SK-N-SH (cell line): ENCODE measurements around the gene ITPA. TPM values are rescaled to one million over a fixed set of nuclear protein-coding genes. Genes with fewer than 3 reads are reported as not detected.

ENCODE experiments used
- CTCF ChIA-PET: fragments of 300-600, 350-600 bp; formaldehyde crosslinking; extraction: SDS; loops from one replicate; lab custom pipeline; 2021; lab: Yijun Ruan, JAX
- POLR2A ChIA-PET: fragments of 350-600 bp; sonication (Branson Sonifier 250); formaldehyde crosslinking; extraction: SDS; loops from one replicate; lab custom pipeline; 2020; ENCODE audit warnings: antibody characterized with exemption, inconsistent platforms; lab: Yijun Ruan, JAX
- DNase-seq: peaks from one replicate; pipeline ENCODE4 v3.0.0; 2012
- H2AFZ ChIP-seq: fragments of 200-600 bp; sonication (generic); 2 replicates; pipeline ENCODE4 v1.8.1; 2016; ENCODE audit warnings: antibody characterized with exemption, mild to moderate bottlenecking, low read depth
- H3F3A ChIP-seq: fragments of 200-600 bp; sonication (generic); replicated peaks from 2 replicates; pipeline ENCODE3; 2016; ENCODE audit warnings: antibody characterized with exemption, mild to moderate bottlenecking; ENCODE audit not compliant: insufficient read depth
- H3K27ac ChIP-seq, 2 experiments: fragments of 200-500 bp in 1 of 2; fragments of 200-600 bp in 1 of 2; sonication (Bioruptor generic) in 1 of 2; sonication (generic), shearing (Covaris generic) in 1 of 2; 2 replicates each; pipeline versions ENCODE4 v1.5.1 to v1.6.1; 2014 to 2016; ENCODE audit warnings: low read depth in 2 of 2, inconsistent platforms in 1 of 2, low read length in 1 of 2, mild to moderate bottlenecking in 1 of 2, mixed read lengths in 1 of 2
- H3K27me3 ChIP-seq: fragments of 200-600 bp; sonication (generic), shearing (Covaris generic); 2 replicates; pipeline ENCODE4 v1.6.1; 2016; ENCODE audit warnings: mixed run types; ENCODE audit not compliant: insufficient read depth
- H3K36me3 ChIP-seq, 2 experiments: fragments of 200-500 bp in 1 of 2; fragments of 200-600 bp in 1 of 2; sonication (Bioruptor generic) in 1 of 2; sonication (generic) in 1 of 2; replicated peaks in 1 of 2; 2 replicates each; pipeline versions ENCODE3 to v1.5.1; 2014 to 2016; ENCODE audit warnings: low read length in 1 of 2, mild to moderate bottlenecking in 1 of 2; ENCODE audit not compliant: insufficient read depth in 2 of 2, control insufficient read depth in 1 of 2
- H3K4me1 ChIP-seq, 2 experiments: fragments of 200-500 bp in 1 of 2; fragments of 200-600 bp in 1 of 2; sonication (Bioruptor generic) in 1 of 2; sonication (generic), shearing (Covaris generic) in 1 of 2; 2 replicates each; pipeline versions ENCODE4 v1.5.1 to v1.6.1; 2014 to 2016; ENCODE audit warnings: low read depth in 1 of 2, low read length in 1 of 2, mixed run types in 1 of 2; ENCODE audit not compliant: insufficient read depth in 2 of 2, control insufficient read depth in 1 of 2
- H3K4me2 ChIP-seq: fragments of 200-600 bp; sonication (generic), shearing (Covaris generic); 2 replicates; pipeline ENCODE4 v1.6.1; 2017; ENCODE audit warnings: mixed run types
- H3K4me3 ChIP-seq, 2 experiments: fragments of 200-500 bp in 1 of 2; fragments of 200-600 bp in 1 of 2; sonication (Bioruptor generic) in 1 of 2; sonication (generic), shearing (Covaris generic) in 1 of 2; 2 replicates each; pipeline versions ENCODE4 v1.5.1 to v1.8.1; 2014 to 2016; ENCODE audit warnings: low read depth in 2 of 2, inconsistent platforms in 1 of 2, low read length in 1 of 2, mild to moderate bottlenecking in 1 of 2, mixed read lengths in 1 of 2, moderate library complexity in 1 of 2
- H3K79me2 ChIP-seq: fragments of 200-600 bp; sonication (generic); 2 replicates; pipeline ENCODE4 v1.8.1; 2017; ENCODE audit warnings: mild to moderate bottlenecking; ENCODE audit not compliant: insufficient read depth
- H3K9ac ChIP-seq: fragments of 200-600 bp; sonication (generic); 2 replicates; pipeline ENCODE4 v1.6.1; 2017; ENCODE audit warnings: mixed run types
- H3K9me2 ChIP-seq: fragments of 200-600 bp; sonication (generic); 2 replicates; pipeline ENCODE4 v1.6.1; 2017; ENCODE audit warnings: mixed run types
- H3K9me3 ChIP-seq: fragments of 200-600 bp; sonication (generic); 2 replicates; pipeline ENCODE4 v1.6.1; 2017; ENCODE audit warnings: mixed run types, mild to moderate bottlenecking, moderate library complexity
- H4K20me1 ChIP-seq: fragments of 200-600 bp; sonication (generic); 2 replicates; pipeline ENCODE4 v1.6.1; 2017; ENCODE audit warnings: mild to moderate bottlenecking, mixed run types; ENCODE audit not compliant: insufficient read depth
- CTCF ChIP-seq: fragments of 200-600 bp; sonication (generic); IDR thresholded peaks from 2 replicates; pipeline ENCODE4 v1.6.1; 2017; ENCODE audit warnings: antibody characterized with exemption, mild to moderate bottlenecking, moderate library complexity
- EP300 ChIP-seq, 2 experiments: IDR thresholded peaks; 2 replicates each; pipeline versions ENCODE4 v1.4.0 to v1.6.1; 2012; ENCODE audit warnings: borderline replicate concordance in 1 of 2, low read depth in 1 of 2, low read length in 1 of 2
- FOSL2 ChIP-seq: IDR thresholded peaks from 2 replicates; pipeline ENCODE4 v1.4.0; 2012; ENCODE audit warnings: low read depth, mild to moderate bottlenecking, moderate library complexity, borderline replicate concordance
- FOXJ3 ChIP-seq: sonication (generic); formaldehyde crosslinking; IDR thresholded peaks from 2 replicates; pipeline ENCODE4 v1.5.1; 2020; ENCODE audit warnings: mild to moderate bottlenecking, missing genetic modification reagents
- FOXM1 ChIP-seq: IDR thresholded peaks from 2 replicates; pipeline ENCODE4 v1.4.0; 2012; ENCODE audit warnings: low read depth, mild to moderate bottlenecking
- GABPA ChIP-seq: IDR thresholded peaks from 2 replicates; pipeline ENCODE4 v1.4.0; 2012; ENCODE audit warnings: low read depth, mild to moderate bottlenecking
- IRF3 ChIP-seq: fragments of 150-350 bp; IDR thresholded peaks from 2 replicates; pipeline ENCODE4 v1.6.1; 2016; ENCODE audit warnings: mild to moderate bottlenecking, low read depth, low read length
- JUND ChIP-seq: IDR thresholded peaks from 2 replicates; pipeline ENCODE4 v1.4.0; 2012
- MXI1 ChIP-seq: IDR thresholded peaks from 2 replicates; pipeline ENCODE4 v1.6.1; 2012; ENCODE audit warnings: mild to moderate bottlenecking, low read depth, low read length, improper control_type of control experiment
- NFIC ChIP-seq: IDR thresholded peaks from 2 replicates; pipeline ENCODE4 v1.4.0; 2012; ENCODE audit warnings: borderline replicate concordance
- POLR2AphosphoS5 ChIP-seq: IDR thresholded peaks from 2 replicates; pipeline ENCODE4 v1.6.1; 2012; ENCODE audit warnings: low read depth, low read length
- RFX5 ChIP-seq: IDR thresholded peaks from 2 replicates; pipeline ENCODE4 v1.6.1; 2012; ENCODE audit warnings: mild to moderate bottlenecking, improper control_type of control experiment, low read length
- RXRA ChIP-seq: IDR thresholded peaks from 2 replicates; pipeline ENCODE4 v1.4.0; 2012; ENCODE audit warnings: low read depth, mild to moderate bottlenecking, borderline replicate concordance
- TCF12 ChIP-seq: IDR thresholded peaks from 2 replicates; pipeline ENCODE4 v1.4.0; 2012
- YY1 ChIP-seq: IDR thresholded peaks from 2 replicates; pipeline ENCODE4 v1.4.0; 2012; ENCODE audit warnings: low read depth, mild to moderate bottlenecking
- ZBTB33 ChIP-seq: IDR thresholded peaks from 2 replicates; pipeline ENCODE4 v1.4.0; 2012; ENCODE audit warnings: low read depth, borderline replicate concordance
- WGBS: methylation state at CpG from one replicate; pipeline ENCODE4 v1.1.6; 2017; ENCODE audit warnings: low lambda C conversion rate; 5-methylcytosine and 5-hydroxymethylcytosine counted together
- polyA plus RNA-seq, 3 experiments: library from polyadenylated mRNA; depleted of rRNA; stranded (reverse); fragments of >200 nt; gene quantifications; 2 replicates each; pipeline ENCODE4 v1.2.3, GENCODE V29; 2012
- TF ChIP-seq, protein P1 (sequence below): IDR thresholded peaks from 2 replicates; pipeline ENCODE4 v1.6.1; 2012; ENCODE audit warnings: mild to moderate bottlenecking, low read depth, low read length, moderate library complexity
- TF ChIP-seq, protein P2 (sequence below): IDR thresholded peaks from 2 replicates; pipeline ENCODE4 v1.4.0; 2012; ENCODE audit warnings: low read depth

The ITPA gene
- polyA plus RNA-seq, 1 of the 3 experiments (the other 2 are of a cell fraction), result 66.7 TPM

DNA sequence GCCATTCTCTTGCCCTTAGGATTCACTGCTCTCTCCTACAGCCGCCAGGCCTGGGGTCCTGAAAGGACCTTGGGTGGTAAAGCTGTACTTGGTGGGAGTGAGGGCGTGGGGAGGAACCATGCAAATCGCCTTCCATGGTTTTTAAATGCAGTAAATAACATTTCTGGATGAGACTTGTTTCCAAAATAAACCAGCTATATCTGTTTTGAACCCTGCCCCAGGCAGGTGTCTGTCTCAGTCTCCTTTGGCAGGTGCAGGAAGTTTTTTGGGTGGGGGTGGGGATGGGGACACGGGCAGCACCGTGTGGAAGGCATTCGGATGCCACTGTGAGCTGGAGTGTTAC is 14.3 kb downstream of the ITPA start:
- TF ChIP-seq FOXJ3 (CRISPR knock-in tag), result no peak
- no peak for TF ChIP-seq POLR2AphosphoS5
- TF ChIP-seq RXRA, result no peak
- TF ChIP-seq GABPA, result no peak
- TF ChIP-seq CTCF, result no peak
- Histone ChIP-seq H3K4me3 (no peak overlapping the region), H3K27ac (no peak overlapping the region), H3K9me3 (no peaks in the 10 kb centered on the region), H3K79me2 (no peaks in the 10 kb centered on the region), H3K36me3 (peaks cover 12 to 19% of the 10 kb centered on the region in 2 experiments), H3K27me3 (no peaks in the 10 kb centered on the region), H3K9me2 (no peaks in the 10 kb centered on the region), H3K9ac (no peak overlapping the region), H4K20me1 (no peaks in the 10 kb centered on the region), H3K4me2 (no peak overlapping the region), H3F3A (no peaks in the 10 kb centered on the region), H3K4me1 (peaks cover 0 to 1% of the 10 kb centered on the region in 2 experiments; a peak in 1 of 4 replicates), H2AFZ (no peak overlapping the region)
- no peak for DNase-seq
- ChIA-PET POLR2A (interaction anchor here (0.7 to 1.0 kb wide), 2 partner anchors 12 to 16 kb away, joined by 3 read pairs; partner anchors contain the start of gene SLC4A11), CTCF (interaction anchor here (1.8 kb wide), 1 partner anchor 93 kb away, joined by 9 read pairs; no protein-coding TSS in a partner anchor)
- 96% methylated on average over 6 of the region's 6 CpGs for WGBS

DNA sequence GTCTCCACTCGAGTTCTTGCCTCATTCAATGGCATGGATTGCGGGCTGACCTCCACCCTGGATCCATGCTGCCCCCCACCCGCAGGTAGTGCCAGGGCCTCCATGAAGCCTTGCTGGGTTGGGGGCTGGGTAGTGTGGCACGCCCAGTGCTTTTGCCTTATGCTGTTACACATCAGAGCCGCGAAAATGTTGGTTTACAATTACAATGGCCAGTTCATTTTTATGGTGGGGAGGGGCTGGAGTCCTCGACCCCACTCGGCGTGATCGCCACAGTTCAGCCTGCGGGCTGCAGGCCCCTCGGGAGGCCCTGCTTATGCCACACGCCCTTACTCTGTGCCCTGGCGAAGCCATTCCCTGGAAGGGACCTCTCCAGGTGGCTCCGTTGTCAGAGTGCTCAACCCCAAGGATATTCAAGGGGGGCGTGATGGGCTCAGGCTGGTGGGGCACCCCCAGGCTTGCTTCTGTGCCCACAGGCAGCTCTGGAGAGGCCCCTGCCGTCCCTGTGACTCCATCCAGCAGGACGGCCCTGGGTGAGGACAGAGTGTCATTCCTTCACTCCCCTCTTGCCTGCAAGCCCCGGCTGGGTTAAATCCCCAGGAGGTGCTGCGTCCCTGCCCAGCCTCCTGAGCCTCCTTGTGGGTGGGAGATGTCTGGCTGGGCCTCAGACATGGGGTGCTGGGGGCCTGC is 14.8 kb downstream of the ITPA start:
- 84% methylated on average over 15 of the region's 20 CpGs for WGBS
- Histone ChIP-seq H3K4me2 (no peak overlapping the region), H3K9me2 (no peaks in the 10 kb centered on the region), H3K4me1 (no peaks in the 10 kb centered on the region), H3F3A (no peaks in the 10 kb centered on the region), H3K9ac (no peak overlapping the region), H3K36me3 (peaks cover 12 to 19% of the 10 kb centered on the region in 2 experiments), H2AFZ (no peak overlapping the region), H3K27ac (no peak overlapping the region), H3K4me3 (no peak overlapping the region), H3K9me3 (no peaks in the 10 kb centered on the region), H3K79me2 (no peaks in the 10 kb centered on the region), H3K27me3 (no peaks in the 10 kb centered on the region), H4K20me1 (no peaks in the 10 kb centered on the region)
- no peak for DNase-seq
- CTCF ChIA-PET, result interaction anchor here (1.8 kb wide), 2 partner anchors 92 kb away, joined by 7 to 9 read pairs; no protein-coding TSS in a partner anchor
- POLR2A ChIA-PET, result interaction anchor here (0.7 kb wide), 1 partner anchor 13 kb away, joined by 3 read pairs; no protein-coding TSS in a partner anchor
- no peak for TF ChIP-seq ZBTB33
- TF ChIP-seq, protein P1, sequence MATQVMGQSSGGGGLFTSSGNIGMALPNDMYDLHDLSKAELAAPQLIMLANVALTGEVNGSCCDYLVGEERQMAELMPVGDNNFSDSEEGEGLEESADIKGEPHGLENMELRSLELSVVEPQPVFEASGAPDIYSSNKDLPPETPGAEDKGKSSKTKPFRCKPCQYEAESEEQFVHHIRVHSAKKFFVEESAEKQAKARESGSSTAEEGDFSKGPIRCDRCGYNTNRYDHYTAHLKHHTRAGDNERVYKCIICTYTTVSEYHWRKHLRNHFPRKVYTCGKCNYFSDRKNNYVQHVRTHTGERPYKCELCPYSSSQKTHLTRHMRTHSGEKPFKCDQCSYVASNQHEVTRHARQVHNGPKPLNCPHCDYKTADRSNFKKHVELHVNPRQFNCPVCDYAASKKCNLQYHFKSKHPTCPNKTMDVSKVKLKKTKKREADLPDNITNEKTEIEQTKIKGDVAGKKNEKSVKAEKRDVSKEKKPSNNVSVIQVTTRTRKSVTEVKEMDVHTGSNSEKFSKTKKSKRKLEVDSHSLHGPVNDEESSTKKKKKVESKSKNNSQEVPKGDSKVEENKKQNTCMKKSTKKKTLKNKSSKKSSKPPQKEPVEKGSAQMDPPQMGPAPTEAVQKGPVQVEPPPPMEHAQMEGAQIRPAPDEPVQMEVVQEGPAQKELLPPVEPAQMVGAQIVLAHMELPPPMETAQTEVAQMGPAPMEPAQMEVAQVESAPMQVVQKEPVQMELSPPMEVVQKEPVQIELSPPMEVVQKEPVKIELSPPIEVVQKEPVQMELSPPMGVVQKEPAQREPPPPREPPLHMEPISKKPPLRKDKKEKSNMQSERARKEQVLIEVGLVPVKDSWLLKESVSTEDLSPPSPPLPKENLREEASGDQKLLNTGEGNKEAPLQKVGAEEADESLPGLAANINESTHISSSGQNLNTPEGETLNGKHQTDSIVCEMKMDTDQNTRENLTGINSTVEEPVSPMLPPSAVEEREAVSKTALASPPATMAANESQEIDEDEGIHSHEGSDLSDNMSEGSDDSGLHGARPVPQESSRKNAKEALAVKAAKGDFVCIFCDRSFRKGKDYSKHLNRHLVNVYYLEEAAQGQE, result no peak
- TF ChIP-seq EP300 (IDR thresholded peaks at IDR 0.05; ENCODE audit: borderline replicate concordance in 1 of 2, low read depth in 1 of 2, low read length in 1 of 2), result no peak
- no peak for TF ChIP-seq RFX5
- no peak for TF ChIP-seq FOXM1
- no peak for TF ChIP-seq FOXJ3 (CRISPR knock-in tag)
- no peak for TF ChIP-seq IRF3
- TF ChIP-seq FOSL2, result no peak
- no peak for TF ChIP-seq MXI1
- TF ChIP-seq, protein P2, sequence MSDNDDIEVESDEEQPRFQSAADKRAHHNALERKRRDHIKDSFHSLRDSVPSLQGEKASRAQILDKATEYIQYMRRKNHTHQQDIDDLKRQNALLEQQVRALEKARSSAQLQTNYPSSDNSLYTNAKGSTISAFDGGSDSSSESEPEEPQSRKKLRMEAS, result no peak
- TF ChIP-seq TCF12, result no peak
- TF ChIP-seq JUND, result no peak
- no peak for TF ChIP-seq RXRA
- no peak for TF ChIP-seq NFIC
- TF ChIP-seq YY1, result no peak
